GM23338 (cell line): ENCODE results near the gene POU5F1.
"Not testable (repeated sequence)": the region's sequence is repeated elsewhere in the genome, so short reads cannot be mapped to it uniquely, and the experiment has no call there.

ENCODE experiments used
- CTCF ChIP-seq, 2 experiments: fragments of 200-600 bp in 1 of 2; sonication (generic) in 1 of 2; conservative IDR thresholded peaks; 2 replicates each; pipeline versions ENCODE4 v1.5.1 to v1.6.1; 2016 to 2017; ENCODE audit warnings: antibody characterized with exemption in 2 of 2, low read depth in 2 of 2, mild to moderate bottlenecking in 2 of 2, moderate library complexity in 1 of 2
- ZNF114 ChIP-seq: fragments of 250-450 bp; sonication (Bioruptor Pico); IDR thresholded peaks from 2 replicates; pipeline ENCODE4 v1.5.0; 2020; ENCODE audit warnings: mild to moderate bottlenecking, moderate library complexity

DNA sequence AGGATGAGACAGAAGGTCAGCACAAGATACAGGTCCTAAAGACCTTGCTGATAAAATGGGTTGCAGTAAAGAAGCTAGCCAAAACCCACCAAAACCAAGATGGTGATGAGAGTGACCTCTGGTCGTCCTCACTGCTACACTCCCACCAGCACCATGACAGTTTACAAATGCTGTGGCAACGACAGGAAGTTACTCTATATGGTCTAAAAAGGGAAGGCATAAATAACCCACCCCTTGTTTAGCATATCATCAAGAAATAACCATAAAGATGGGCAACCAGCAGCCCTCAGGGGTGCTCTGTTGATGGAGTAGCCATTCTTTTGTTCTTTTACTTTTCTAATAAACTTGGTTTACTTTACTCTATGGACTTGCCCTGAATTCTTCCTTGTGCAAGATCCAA lies 44.7 kb upstream of the POU5F1 start:
- TF ChIP-seq CTCF (conservative IDR thresholded peaks at IDR 0.05; ENCODE audit: low read depth in 2 of 2); ZNF114 (CRISPR knock-in tag): not testable (repeated sequence)
